ENCODE measurements around the gene SSTR1.

DNA sequence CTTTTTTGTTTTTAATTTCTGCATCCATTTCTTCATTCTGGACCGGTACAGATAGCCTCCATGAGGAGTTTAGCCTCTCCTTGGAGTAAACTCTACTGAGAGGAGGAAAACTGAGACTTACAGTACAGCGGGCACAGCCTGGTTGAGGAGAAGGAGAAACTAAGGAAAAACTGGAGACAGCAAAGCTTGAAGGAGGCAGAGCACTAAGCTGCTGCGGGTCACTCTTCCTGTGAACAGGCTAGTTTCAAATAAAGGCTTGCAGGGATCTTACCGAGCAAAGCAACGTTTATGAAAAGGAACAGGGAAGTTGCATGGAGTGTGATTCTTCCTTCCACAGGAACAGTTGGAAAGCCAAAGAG, 348 bp upstream of the SSTR1 start:
- no peak for TF ChIP-seq POLR2A (IDR thresholded peaks at IDR 0.05; ENCODE audit: low read depth)
- TF ChIP-seq EP300 (IDR thresholded peaks at IDR 0.05), result no peak

Measured in esophagus muscularis mucosa (tissue), 2 donors.